HepG2 (cell line): ENCODE data around the gene SLCO4A1. TPM values are rescaled to one million over a fixed set of nuclear protein-coding genes. Genes with fewer than 3 reads are reported as not detected.

Source experiments
- HNRNPL ChIP-seq: fragments of 200-400 bp; formaldehyde crosslinking; IDR thresholded peaks from 2 replicates; pipeline ENCODE4 v1.6.1; 2017; ENCODE audit warnings: mild to moderate bottlenecking, low read depth, low read length
- IKZF4 ChIP-seq: sonication (generic); formaldehyde crosslinking; IDR thresholded peaks from 2 replicates; pipeline ENCODE4 v1.5.1; 2020; ENCODE audit warnings: borderline replicate concordance, mild to moderate bottlenecking, low read depth, missing genetic modification reagents; ENCODE audit errors: not compliant biosample characterization
- KMT2A ChIP-seq: sonication (generic); formaldehyde crosslinking; IDR thresholded peaks from 2 replicates; pipeline ENCODE4 v1.4.0; 2020; ENCODE audit warnings: missing genetic modification reagents
- NFIC ChIP-seq: IDR thresholded peaks from 2 replicates; pipeline ENCODE4 v1.6.1; 2012; ENCODE audit warnings: mild to moderate bottlenecking, low read length, inconsistent platforms
- SOX13 ChIP-seq, 3 experiments: fragments of 450-650 bp in 1 of 3; sonication (generic) in 1 of 3; formaldehyde crosslinking in 1 of 3; IDR thresholded peaks in 2 of 3; conservative IDR thresholded peaks in 1 of 3; 2 replicates each; pipeline versions ENCODE4 v1.5.0 to v1.6.1; 2016 to 2020; ENCODE audit warnings: antibody characterized with exemption in 1 of 3, mild to moderate bottlenecking in 1 of 3, missing compliant biosample characterization in 1 of 3, missing genetic modification reagents in 1 of 3, moderate library complexity in 1 of 3
- SP1 ChIP-seq, 2 experiments: fragments of 450-650 bp in 1 of 2; sonication (generic) in 1 of 2; formaldehyde crosslinking in 1 of 2; IDR thresholded peaks; 2 replicates each; pipeline versions ENCODE4 v1.4.0 to v1.6.1; 2016 to 2020; ENCODE audit warnings: missing genetic modification reagents in 1 of 2
- TBX2 ChIP-seq: sonication (generic); formaldehyde crosslinking; IDR thresholded peaks from 2 replicates; pipeline ENCODE4 v1.5.0; 2020; ENCODE audit warnings: missing genetic modification reagents, mild to moderate bottlenecking, borderline replicate concordance
- TCF7 ChIP-seq: sonication (generic); IDR thresholded peaks from 2 replicates; pipeline ENCODE4 v1.6.1; 2016; ENCODE audit warnings: antibody characterized with exemption, low read depth
- THAP9 ChIP-seq: sonication (generic); formaldehyde crosslinking; IDR thresholded peaks from 2 replicates; pipeline ENCODE4; 2020; ENCODE audit warnings: missing genetic modification reagents, mild to moderate bottlenecking, borderline replicate concordance
- U2AF1 ChIP-seq: fragments of 200-400 bp; formaldehyde crosslinking; optimal IDR thresholded peaks from 2 replicates; pipeline ENCODE3; 2017; ENCODE audit warnings: mild to moderate bottlenecking, low read depth, low read length
- ZFYVE20 ChIP-seq: sonication (generic); formaldehyde crosslinking; IDR thresholded peaks from 2 replicates; pipeline ENCODE4 v1.8.0; 2023; ENCODE audit warnings: low read depth, mild to moderate bottlenecking, moderate library complexity, missing genetic modification reagents, borderline replicate concordance
- ZNF142 ChIP-seq: sonication (generic); formaldehyde crosslinking; IDR thresholded peaks from 2 replicates; pipeline ENCODE4 v1.4.0; 2020; ENCODE audit warnings: missing genetic modification reagents
- ZNF274 ChIP-seq: sonication (generic); formaldehyde crosslinking; IDR thresholded peaks from 2 replicates; pipeline ENCODE4 v1.5.1; 2020; ENCODE audit warnings: mild to moderate bottlenecking, missing genetic modification reagents
- ZNF720 ChIP-seq: sonication (generic); formaldehyde crosslinking; IDR thresholded peaks from 2 replicates; pipeline ENCODE4 v1.4.0; 2020; ENCODE audit warnings: missing genetic modification reagents
- ZSCAN12 ChIP-seq: sonication (generic); formaldehyde crosslinking; IDR thresholded peaks from 2 replicates; pipeline ENCODE4 v1.9.0; 2021; ENCODE audit warnings: mild to moderate bottlenecking, missing genetic modification reagents
- polyA plus RNA-seq, 8 experiments: library from polyadenylated mRNA; depleted of rRNA in 3 of 8; stranded (reverse) in 7 of 8; unstranded in 1 of 8; fragments of >200 nt; fragmentation: Illumina TruSeq in 4 of 8; extraction: Trizol in 4 of 8; gene quantifications; 2 replicates each; pipeline versions ENCODE4 v1.2.1 to v1.2.3, GENCODE V29; 2011 to 2016; ENCODE audit warnings: low read depth in 4 of 8, missing spikeins in 1 of 8, mixed read lengths in 1 of 8; ENCODE audit not compliant: insufficient read depth in 1 of 8
- total RNA-seq, 5 experiments: library from RNA; depleted of rRNA; stranded (reverse); fragments of >200 nt; fragmentation: Illumina TruSeq; extraction: Trizol; gene quantifications; 2 replicates each; pipeline ENCODE4 v1.2.3, GENCODE V29; 2016; ENCODE audit warnings: low read depth in 1 of 5
- TF ChIP-seq, protein P1 (sequence below): sonication (generic); formaldehyde crosslinking; IDR thresholded peaks from 2 replicates; pipeline ENCODE4 v1.5.0; 2020; ENCODE audit warnings: mild to moderate bottlenecking, missing genetic modification reagents

SLCO4A1 gene
- total and polyA plus RNA-seq, 2 of the 13 experiments (the other 11 are each of a cell fraction or from before 2014, with no cell fraction given): 55.5 to 112 TPM

GRCh38 chr20:62665826-62666735, 23.8 kb downstream of the SLCO4A1 start (continued):
- TF ChIP-seq SOX13 (IDR thresholded peaks at IDR 0.05) (no peak), SOX13 (CRISPR knock-in tag; conservative IDR thresholded peaks at IDR 0.05 in 1 of 2, IDR thresholded peaks at IDR 0.05 in 1 of 2) (no peak), TCF7 (no peak), ZNF274 (CRISPR knock-in tag) (no peak), HNRNPL (peak; percentile 100), U2AF1 (peak; percentile 30), ZNF142 (CRISPR knock-in tag) (no peak), ZNF720 (0 out of 2 replicates have a peak, but pooled peaks have one; percentile 7), NFIC (no peak), TBX2 (CRISPR knock-in tag) (no peak), KMT2A (CRISPR knock-in tag) (no peak), ZFYVE20 (CRISPR knock-in tag) (0 out of 2 replicates have a peak, but pooled peaks have one; percentile 18), IKZF4 (CRISPR knock-in tag) (no peak), THAP9 (no peak; the same call in 1 of the 2 replicates), SP1 (IDR thresholded peaks at IDR 0.05) (no peak), SP1 (CRISPR knock-in tag; IDR thresholded peaks at IDR 0.05) (no peak), ZSCAN12 (CRISPR knock-in tag) (no peak)
- TF ChIP-seq, protein P1, sequence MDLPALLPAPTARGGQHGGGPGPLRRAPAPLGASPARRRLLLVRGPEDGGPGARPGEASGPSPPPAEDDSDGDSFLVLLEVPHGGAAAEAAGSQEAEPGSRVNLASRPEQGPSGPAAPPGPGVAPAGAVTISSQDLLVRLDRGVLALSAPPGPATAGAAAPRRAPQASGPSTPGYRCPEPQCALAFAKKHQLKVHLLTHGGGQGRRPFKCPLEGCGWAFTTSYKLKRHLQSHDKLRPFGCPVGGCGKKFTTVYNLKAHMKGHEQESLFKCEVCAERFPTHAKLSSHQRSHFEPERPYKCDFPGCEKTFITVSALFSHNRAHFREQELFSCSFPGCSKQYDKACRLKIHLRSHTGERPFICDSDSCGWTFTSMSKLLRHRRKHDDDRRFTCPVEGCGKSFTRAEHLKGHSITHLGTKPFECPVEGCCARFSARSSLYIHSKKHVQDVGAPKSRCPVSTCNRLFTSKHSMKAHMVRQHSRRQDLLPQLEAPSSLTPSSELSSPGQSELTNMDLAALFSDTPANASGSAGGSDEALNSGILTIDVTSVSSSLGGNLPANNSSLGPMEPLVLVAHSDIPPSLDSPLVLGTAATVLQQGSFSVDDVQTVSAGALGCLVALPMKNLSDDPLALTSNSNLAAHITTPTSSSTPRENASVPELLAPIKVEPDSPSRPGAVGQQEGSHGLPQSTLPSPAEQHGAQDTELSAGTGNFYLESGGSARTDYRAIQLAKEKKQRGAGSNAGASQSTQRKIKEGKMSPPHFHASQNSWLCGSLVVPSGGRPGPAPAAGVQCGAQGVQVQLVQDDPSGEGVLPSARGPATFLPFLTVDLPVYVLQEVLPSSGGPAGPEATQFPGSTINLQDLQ: no peak
